ENCODE data around the gene PYGB.

PYGB gene

GRCh38 chr20:25318471-25319240, 70.8 kb downstream of the PYGB start:
- H3K36me3 ChIP-seq (replicated peaks) = peaks cover 6% of the 10 kb centered on the region
- H3K27ac ChIP-seq = no peak overlapping the region
- in situ Hi-C loops (cut with HindIII; ENCODE audit: low pct_ligation_motif_present, low sequenced_read_pairs) = no loop called here
- H3K27me3 ChIP-seq (replicated peaks) = no peaks in the 10 kb centered on the region
- DNase-seq = no peak
- TF ChIP-seq CTCF (IDR thresholded peaks at IDR 0.05; ENCODE audit: low read depth, low read length, missing control alignments) = no peak
- no peak overlapping the region for H3K4me3 ChIP-seq (ENCODE audit: low read depth, low read length)

- Histone ChIP-seq H3K27me3 (replicated peaks) (no peaks in the 10 kb centered on the region), H3K4me3 (ENCODE audit: low read depth, low read length) (no peak overlapping the region), H3K36me3 (replicated peaks) (peaks cover 6% of the 10 kb centered on the region), H3K27ac (no peak overlapping the region)
- in situ Hi-C loops (cut with HindIII; ENCODE audit: low pct_ligation_motif_present, low sequenced_read_pairs) = no loop called here
- TF ChIP-seq CTCF (IDR thresholded peaks at IDR 0.05; ENCODE audit: low read depth, low read length, missing control alignments) = no peak
- DNase-seq = no peak
Measured at GRCh38 chr20:25319241-25320034, 71.6 kb downstream of the PYGB start.

GRCh38 chr20:25320035-25320800, 72.3 kb downstream of the PYGB start:
- H3K36me3 ChIP-seq (replicated peaks) = peaks cover 6% of the 10 kb centered on the region
- in situ Hi-C loops (cut with HindIII; ENCODE audit: low pct_ligation_motif_present, low sequenced_read_pairs) = no loop called here
- H3K27ac ChIP-seq = no peak overlapping the region
- no peaks in the 10 kb centered on the region for H3K27me3 ChIP-seq (replicated peaks)
- no peak for TF ChIP-seq CTCF (IDR thresholded peaks at IDR 0.05; ENCODE audit: low read depth, low read length, missing control alignments)
- H3K4me3 ChIP-seq (ENCODE audit: low read depth, low read length) = no peak overlapping the region
- no peak for DNase-seq

- TF ChIP-seq CTCF (IDR thresholded peaks at IDR 0.05; ENCODE audit: low read depth, low read length, missing control alignments) = no peak
- H3K27ac ChIP-seq = no peak overlapping the region
- in situ Hi-C loops (cut with HindIII; ENCODE audit: low pct_ligation_motif_present, low sequenced_read_pairs) = no loop called here
- no peak for DNase-seq
- H3K4me3 ChIP-seq (ENCODE audit: low read depth, low read length) = no peak overlapping the region
- peaks cover 6% of the 10 kb centered on the region for H3K36me3 ChIP-seq (replicated peaks)
- no peaks in the 10 kb centered on the region for H3K27me3 ChIP-seq (replicated peaks)
Measured at GRCh38 chr20:25321262-25321831, 73.5 kb downstream of the PYGB start.

GRCh38 chr20:25321991-25322390, 74.1 kb downstream of the PYGB start:
- peaks cover 6% of the 10 kb centered on the region for H3K36me3 ChIP-seq (replicated peaks)
- no peak for DNase-seq

More at GRCh38 chr20:25321991-25322390, 74.1 kb downstream of the PYGB start:
- H3K4me3 ChIP-seq (ENCODE audit: low read depth, low read length) = no peak overlapping the region
- H3K27ac ChIP-seq = no peak overlapping the region
- in situ Hi-C loops (cut with HindIII; ENCODE audit: low pct_ligation_motif_present, low sequenced_read_pairs) = no loop called here
- H3K27me3 ChIP-seq (replicated peaks) = no peaks in the 10 kb centered on the region
- no peak for TF ChIP-seq CTCF (IDR thresholded peaks at IDR 0.05; ENCODE audit: low read depth, low read length, missing control alignments)

Measured in brain microvascular endothelial cell (primary cell).